Activated CD8-positive, alpha-beta T cell treated with anti-CD3 and anti-CD28 coated beads for 36 hours (primary cell): ENCODE data around the gene NPAS2. TPM values are rescaled to one million over a fixed set of nuclear protein-coding genes. Genes with fewer than 3 reads are reported as not detected.

Experiments used
- ATAC-seq: fragments of 200-7000 bp; cut with Tn5 transposase; one replicate; pipeline ENCODE4 v1.10.0; 2021; ENCODE audit warnings: mild to moderate bottlenecking, moderate library complexity
- CTCF ChIA-PET: fragments of 350-600 bp; sonication (Branson Sonifier 250); formaldehyde crosslinking; loops from one replicate; lab custom pipeline; 2021; ENCODE audit warnings: antibody characterized with exemption; lab: Charles Lee
- POLR2A ChIA-PET: fragments of 350-600 bp; sonication (Branson Sonifier 250); formaldehyde crosslinking; loops from one replicate; lab custom pipeline; 2021; ENCODE audit warnings: antibody characterized with exemption; lab: Charles Lee
- DNase-seq: peaks from one replicate; pipeline ENCODE4 v3.0.0-alpha.2; 2020
- H3K27ac Mint-ChIP-seq: one replicate; pipeline ENCODE4 v1.8.0; 2021; ENCODE audit warnings: mild to moderate bottlenecking, mixed read lengths
- H3K27me3 Mint-ChIP-seq: one replicate; pipeline ENCODE4 v1.8.0; 2021; ENCODE audit warnings: mixed read lengths
- H3K36me3 Mint-ChIP-seq: one replicate; pipeline ENCODE4 v1.8.0; 2021; ENCODE audit warnings: low read depth, mixed read lengths
- H3K4me1 Mint-ChIP-seq: one replicate; pipeline ENCODE4 v1.8.0; 2021; ENCODE audit warnings: low read depth, mixed read lengths
- H3K4me3 Mint-ChIP-seq: one replicate; pipeline ENCODE4 v1.8.0; 2021; ENCODE audit warnings: mild to moderate bottlenecking, moderate library complexity, mixed read lengths
- H3K9me3 Mint-ChIP-seq: one replicate; pipeline ENCODE4 v1.8.0; 2021; ENCODE audit warnings: mixed read lengths
- intact Hi-C: fragments of 100-400 bp; cut with micrococcal nuclease; formaldehyde crosslinking; loops from one replicate; pipeline ENCODE4 v1.10.0; 2022
- total RNA-seq, 2 experiments: library from RNA; stranded (reverse); gene quantifications; one replicate each; pipeline ENCODE4 v1.2.3, GENCODE V29; 2021
- TF ChIP-seq, protein P1 (sequence below): fragments of 200-600 bp; IDR thresholded peaks from one replicate; pipeline ENCODE4 v1.8.0; 2022; ENCODE audit warnings: antibody characterized with exemption, mild to moderate bottlenecking

Gene NPAS2
- total RNA-seq, 2 experiments from 2014 or later: 14.4 to 15.2 TPM

DNA sequence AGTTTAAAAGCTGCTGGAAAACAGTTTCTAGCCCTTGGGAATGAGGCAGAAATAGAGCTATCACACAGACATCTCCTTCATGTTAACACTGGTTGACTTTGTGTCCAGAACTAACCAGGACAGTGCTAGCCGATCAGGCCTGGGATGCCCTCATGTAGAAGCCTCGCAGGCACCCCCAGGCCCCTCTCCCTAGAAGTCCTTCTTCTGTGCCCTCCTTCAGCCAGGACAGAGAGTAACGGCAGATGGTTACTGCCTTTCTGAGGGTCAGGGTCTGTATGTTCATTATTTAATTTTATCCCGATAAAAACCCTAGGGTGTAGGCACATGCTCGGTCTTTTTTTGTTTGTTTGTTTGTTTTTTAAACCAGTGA, 171.4 kb downstream of the NPAS2 start:
- DNase-seq (no peak), ATAC-seq (no peak)
- no peaks in the 10 kb centered on the region for H3K27me3 Mint-ChIP-seq
- H3K36me3 Mint-ChIP-seq: no peaks in the 10 kb centered on the region
- H3K4me1 Mint-ChIP-seq: peaks cover 4% of the 10 kb centered on the region
- intact Hi-C loops: no loop called here
- POLR2A ChIA-PET: interaction anchor here (1.2 kb wide), 1 partner anchor 14 kb away, joined by 5 read pairs; no protein-coding TSS in a partner anchor
- H3K4me3 Mint-ChIP-seq: no peak overlapping the region
- H3K27ac Mint-ChIP-seq: no peak overlapping the region
- CTCF ChIA-PET: interaction anchor here (1.2 kb wide), 1 partner anchor 381 kb away, joined by 3 read pairs; no protein-coding TSS in a partner anchor
- H3K9me3 Mint-ChIP-seq: no peaks in the 10 kb centered on the region
- TF ChIP-seq, protein P1, sequence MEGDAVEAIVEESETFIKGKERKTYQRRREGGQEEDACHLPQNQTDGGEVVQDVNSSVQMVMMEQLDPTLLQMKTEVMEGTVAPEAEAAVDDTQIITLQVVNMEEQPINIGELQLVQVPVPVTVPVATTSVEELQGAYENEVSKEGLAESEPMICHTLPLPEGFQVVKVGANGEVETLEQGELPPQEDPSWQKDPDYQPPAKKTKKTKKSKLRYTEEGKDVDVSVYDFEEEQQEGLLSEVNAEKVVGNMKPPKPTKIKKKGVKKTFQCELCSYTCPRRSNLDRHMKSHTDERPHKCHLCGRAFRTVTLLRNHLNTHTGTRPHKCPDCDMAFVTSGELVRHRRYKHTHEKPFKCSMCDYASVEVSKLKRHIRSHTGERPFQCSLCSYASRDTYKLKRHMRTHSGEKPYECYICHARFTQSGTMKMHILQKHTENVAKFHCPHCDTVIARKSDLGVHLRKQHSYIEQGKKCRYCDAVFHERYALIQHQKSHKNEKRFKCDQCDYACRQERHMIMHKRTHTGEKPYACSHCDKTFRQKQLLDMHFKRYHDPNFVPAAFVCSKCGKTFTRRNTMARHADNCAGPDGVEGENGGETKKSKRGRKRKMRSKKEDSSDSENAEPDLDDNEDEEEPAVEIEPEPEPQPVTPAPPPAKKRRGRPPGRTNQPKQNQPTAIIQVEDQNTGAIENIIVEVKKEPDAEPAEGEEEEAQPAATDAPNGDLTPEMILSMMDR: no peak

DNA sequence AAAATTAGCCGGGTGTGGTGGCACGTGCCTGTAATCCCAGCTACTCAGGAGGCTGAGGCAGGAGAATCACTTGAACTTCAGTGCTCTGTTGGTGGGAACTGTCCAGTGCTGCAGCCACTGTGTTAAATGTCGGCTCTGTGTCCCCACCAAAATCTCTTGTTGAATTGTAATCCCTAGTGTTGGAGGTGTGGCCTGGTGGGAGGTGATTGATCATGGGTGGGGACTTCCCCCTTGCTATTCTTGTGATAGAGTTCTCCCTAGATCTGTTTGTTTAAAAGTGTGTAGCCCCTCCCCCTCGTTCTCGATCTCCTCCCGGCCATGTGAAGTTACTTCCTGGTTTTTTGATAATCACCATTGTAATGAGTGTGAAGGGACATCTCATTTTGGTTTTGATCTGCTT, 172.3 kb downstream of the NPAS2 start:
- CTCF ChIA-PET: no interaction called here
- Mint-ChIP-seq H3K27ac (no peak overlapping the region), H3K36me3 (no peaks in the 10 kb centered on the region), H3K4me3 (no peak overlapping the region), H3K4me1 (peaks cover 4% of the 10 kb centered on the region), H3K27me3 (no peaks in the 10 kb centered on the region), H3K9me3 (no peaks in the 10 kb centered on the region)
- intact Hi-C loops: no loop called here
- TF ChIP-seq, protein P1: no peak
- DNase-seq: peak; percentile 25
- POLR2A ChIA-PET: no interaction called here
- ATAC-seq: peak; percentile 62

DNA sequence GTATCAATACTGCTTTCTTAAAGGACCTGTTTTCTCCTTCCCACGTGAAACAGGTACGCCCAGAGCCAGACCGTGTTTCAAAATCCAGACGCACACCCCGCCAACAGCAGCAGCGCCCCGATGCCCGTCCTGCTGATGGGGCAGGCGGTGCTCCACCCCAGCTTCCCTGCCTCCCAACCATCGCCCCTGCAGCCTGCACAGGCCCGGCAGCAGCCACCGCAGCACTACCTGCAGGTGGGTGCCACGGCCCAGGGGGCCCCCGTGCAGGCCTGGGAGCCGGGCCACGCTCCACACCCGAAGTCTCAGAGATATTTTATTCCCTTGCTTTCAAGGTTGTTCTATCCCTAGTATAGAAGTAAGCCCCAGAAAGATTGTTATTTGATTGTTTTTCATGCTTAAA, 173.4 kb downstream of the NPAS2 start:
- no peak for ATAC-seq
- H3K4me1 Mint-ChIP-seq: peaks cover 4% of the 10 kb centered on the region
- ChIA-PET CTCF (interaction anchor here (1.7 to 1.9 kb wide), 2 partner anchors 386 to 387 kb away, joined by 4 to 5 read pairs; no protein-coding TSS in a partner anchor), POLR2A (no interaction called here)
- H3K27me3 Mint-ChIP-seq: no peaks in the 10 kb centered on the region
- H3K9me3 Mint-ChIP-seq: no peaks in the 10 kb centered on the region
- H3K36me3 Mint-ChIP-seq: no peaks in the 10 kb centered on the region
- no peak for DNase-seq
- intact Hi-C loops: no loop called here
- no peak overlapping the region for H3K27ac Mint-ChIP-seq
- H3K4me3 Mint-ChIP-seq: no peak overlapping the region
- TF ChIP-seq, protein P1: no peak

DNA sequence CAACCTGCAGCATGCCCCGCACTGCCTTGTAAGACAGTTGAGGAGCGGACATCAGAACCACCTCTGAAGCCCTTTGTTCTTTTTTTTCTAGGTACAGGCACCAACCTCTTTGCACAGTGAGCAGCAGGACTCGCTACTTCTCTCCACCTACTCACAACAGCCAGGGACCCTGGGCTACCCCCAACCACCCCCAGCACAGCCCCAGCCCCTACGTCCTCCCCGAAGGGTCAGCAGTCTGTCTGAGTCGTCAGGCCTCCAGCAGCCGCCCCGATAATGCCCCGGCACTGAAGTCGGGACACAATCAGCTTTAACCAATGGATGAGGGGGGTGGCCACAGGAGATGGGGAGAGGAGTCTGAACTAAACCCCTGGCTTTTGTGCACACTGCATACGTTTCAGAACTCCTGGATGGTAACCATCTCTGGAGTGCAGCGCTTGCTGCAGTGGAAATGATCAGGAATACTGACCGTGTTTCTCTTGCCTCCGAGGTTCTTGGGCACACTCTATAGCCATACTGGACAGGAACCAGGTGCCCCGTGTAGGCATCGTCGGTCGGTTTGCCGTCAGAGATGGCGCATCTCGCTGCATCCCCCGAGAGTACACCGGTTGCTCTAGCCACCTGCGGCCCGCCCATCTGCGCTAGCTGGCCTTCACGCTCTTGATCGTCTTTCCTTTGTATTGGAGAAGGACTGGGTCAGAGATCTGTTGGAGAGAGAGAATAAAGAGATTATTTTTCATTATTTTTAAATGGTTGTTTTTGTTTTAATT, 175.6 kb downstream of the NPAS2 start:
- CTCF ChIA-PET: interaction anchor here (1.7 to 1.9 kb wide), 2 partner anchors 388 to 389 kb away, joined by 4 to 5 read pairs; no protein-coding TSS in a partner anchor

More for the DNA sequence above, 175.6 kb downstream of the NPAS2 start:
- intact Hi-C loops: no loop called here
- Mint-ChIP-seq H3K4me3 (no peak overlapping the region), H3K27me3 (no peaks in the 10 kb centered on the region), H3K27ac (no peak overlapping the region), H3K9me3 (no peaks in the 10 kb centered on the region), H3K36me3 (no peaks in the 10 kb centered on the region), H3K4me1 (peaks cover 4% of the 10 kb centered on the region)
- TF ChIP-seq, protein P1: no peak
- DNase-seq (no peak), ATAC-seq (no peak)
- POLR2A ChIA-PET: no interaction called here
